DMS 273 treated with DMSO at 0.1 percent for 48 hours (cell line): ENCODE results near the gene OR10P1.

ENCODE experiments used
- DNase-seq: peaks from one replicate; lab custom pipeline; 2025; lab: John Stamatoyannopoulos, UW

The OR10P1 gene

GRCh38 chr12:55686366-55687010 lies 49.8 kb downstream of the OR10P1 start:
- no peak for DNase-seq
